Measurements from ENCODE around the gene FBXW7.

Gene FBXW7

GRCh38 chr4:152535903-152536544 is at the start of gene FBXW7:
Gene FBXW7 (minus strand): TSS chr4:152536092. CDS start chr4:152411803, 124,289 bp downstream.
- peak within 1 kb of the TSS; percentile 90 to 98 (median 96) for H3K9ac ChIP-seq
- no peak for TF ChIP-seq Cebpa-rat (IDR thresholded peaks at IDR 0.05)
- H3K27ac ChIP-seq = peak within 1 kb of the TSS; percentile 80 to 97 (median 92)
- H3K4me1 ChIP-seq = peaks cover 25 to 54% (median 49%) of the 10 kb centered on the region in 10 experiments
- H3K4me3 ChIP-seq = peak within 1 kb of the TSS; percentile 89 to 100 (median 98)
- peaks cover 13 to 23% (median 20%) of the 10 kb centered on the region in 11 experiments for H3K9me3 ChIP-seq (replicated peaks in 1 of 11)
- no peaks in the 10 kb centered on the region for H3K27me3 ChIP-seq
- H4K20me1 ChIP-seq = peaks cover 32 to 60% (median 42%) of the 10 kb centered on the region in 11 experiments; a peak in 21 of 22 replicates
- H3K36me3 ChIP-seq = peaks cover 14 to 54% (median 24%) of the 10 kb centered on the region in 11 experiments
- H3K4me2 ChIP-seq = peak within 1 kb of the TSS; percentile 86 to 97 (median 92)

- no peak overlapping the region for H3K4me3 ChIP-seq
- no peak for TF ChIP-seq Cebpa-rat (IDR thresholded peaks at IDR 0.05)
- no peak overlapping the region for H3K9ac ChIP-seq
Measured at GRCh38 chr4:152585023-152585441, 49.1 kb upstream of the FBXW7 start.

GRCh38 chr4:152581536-152582160 is 45.8 kb upstream of the FBXW7 start:
- TF ChIP-seq Cebpa-rat (IDR thresholded peaks at IDR 0.05) = no peak
- Histone ChIP-seq H3K27ac (no peak overlapping the region), H3K9me3 (replicated peaks in 1 of 11) (peaks cover 0 to 4% (median 0%) of the 10 kb centered on the region in 11 experiments; a peak in 1 of 22 replicates), H3K4me3 (no peak overlapping the region), H4K20me1 (no peaks in the 10 kb centered on the region), H3K4me2 (no peak overlapping the region), H3K27me3 (no peaks in the 10 kb centered on the region), H3K4me1 (peaks cover 0 to 5% (median 0%) of the 10 kb centered on the region in 10 experiments; a peak in 4 of 20 replicates), H3K9ac (no peak overlapping the region), H3K36me3 (no peaks in the 10 kb centered on the region)

More at GRCh38 chr4:152585023-152585441, 49.1 kb upstream of the FBXW7 start:
- Histone ChIP-seq H3K4me1 (peaks cover 0 to 9% (median 3%) of the 10 kb centered on the region in 10 experiments; a peak in 7 of 20 replicates), H3K27me3 (no peaks in the 10 kb centered on the region), H4K20me1 (no peaks in the 10 kb centered on the region), H3K27ac (no peak overlapping the region), H3K4me2 (no peak overlapping the region), H3K36me3 (no peaks in the 10 kb centered on the region), H3K9me3 (replicated peaks in 1 of 11) (peaks cover 0 to 4% (median 0%) of the 10 kb centered on the region in 11 experiments; a peak in 4 of 22 replicates)

GRCh38 chr4:152579916-152580315 is 44.0 kb upstream of the FBXW7 start:
- no peaks in the 10 kb centered on the region for H4K20me1 ChIP-seq
- H3K4me3 ChIP-seq = no peak overlapping the region
- H3K27ac ChIP-seq = no peak overlapping the region
- H3K9ac ChIP-seq = no peak overlapping the region
- H3K9me3 ChIP-seq (replicated peaks in 1 of 11) = peaks cover 0 to 4% (median 0%) of the 10 kb centered on the region in 11 experiments; a peak in 1 of 22 replicates
- H3K4me1 ChIP-seq = peaks cover 0 to 5% (median 0%) of the 10 kb centered on the region in 10 experiments; a peak in 4 of 20 replicates
- H3K36me3 ChIP-seq = no peaks in the 10 kb centered on the region
- H3K4me2 ChIP-seq = no peak overlapping the region
- H3K27me3 ChIP-seq = no peaks in the 10 kb centered on the region
- TF ChIP-seq Cebpa-rat (IDR thresholded peaks at IDR 0.05) = no peak

DNA sequence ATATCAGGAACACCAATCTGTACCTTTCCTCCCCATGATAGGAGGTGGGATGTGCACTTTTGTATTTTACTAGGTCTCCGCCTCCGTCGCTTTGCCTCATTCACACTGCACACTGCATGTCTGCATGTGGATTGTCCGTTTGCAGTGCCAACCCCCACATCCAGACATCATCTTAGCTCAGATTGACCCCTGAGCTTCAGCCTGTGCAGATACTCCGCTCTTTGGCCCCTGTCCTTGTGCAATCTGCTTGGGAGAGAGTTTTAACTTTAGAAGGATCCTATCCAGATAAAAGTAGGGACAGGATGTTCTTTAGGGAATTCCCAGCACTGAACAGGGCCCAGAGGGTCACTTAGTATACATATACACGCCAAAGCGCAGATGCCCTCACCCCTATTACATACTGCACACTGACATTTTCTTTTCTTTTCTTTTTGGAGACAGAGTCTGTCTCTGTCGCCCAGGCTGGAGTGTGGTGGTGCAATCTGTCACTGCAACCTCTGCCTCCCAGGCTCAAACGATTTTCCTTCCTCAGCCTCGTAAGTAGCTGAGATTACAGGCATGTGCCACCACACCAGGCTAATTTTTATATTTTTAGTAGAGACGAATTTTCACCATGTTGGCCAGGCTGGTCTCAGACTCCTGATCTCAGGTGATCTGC is 43.3 kb upstream of the FBXW7 start:
- H3K4me2 ChIP-seq = no peak overlapping the region
- no peak overlapping the region for H3K9ac ChIP-seq
- no peak for TF ChIP-seq Cebpa-rat (IDR thresholded peaks at IDR 0.05)
- no peak overlapping the region for H3K27ac ChIP-seq
- H3K9me3 ChIP-seq (replicated peaks in 1 of 11) = peaks cover 0 to 4% (median 0%) of the 10 kb centered on the region in 11 experiments; a peak in 1 of 22 replicates
- peaks cover 0 to 5% (median 0%) of the 10 kb centered on the region in 10 experiments; a peak in 4 of 20 replicates for H3K4me1 ChIP-seq
- no peak overlapping the region for H3K4me3 ChIP-seq
- H3K36me3 ChIP-seq = no peaks in the 10 kb centered on the region
- H3K27me3 ChIP-seq = no peaks in the 10 kb centered on the region
- no peaks in the 10 kb centered on the region for H4K20me1 ChIP-seq

- no peaks in the 10 kb centered on the region for H4K20me1 ChIP-seq
- peaks cover 0 to 4% (median 0%) of the 10 kb centered on the region in 11 experiments; a peak in 1 of 22 replicates for H3K9me3 ChIP-seq (replicated peaks in 1 of 11)
- no peak for TF ChIP-seq Cebpa-rat (IDR thresholded peaks at IDR 0.05)
- H3K36me3 ChIP-seq = no peaks in the 10 kb centered on the region
- peaks cover 0 to 5% (median 0%) of the 10 kb centered on the region in 10 experiments; a peak in 4 of 20 replicates for H3K4me1 ChIP-seq
- H3K9ac ChIP-seq = no peak overlapping the region
- no peak overlapping the region for H3K4me2 ChIP-seq
- no peak overlapping the region for H3K4me3 ChIP-seq
- H3K27ac ChIP-seq = no peak overlapping the region
- H3K27me3 ChIP-seq = no peaks in the 10 kb centered on the region
Measured at GRCh38 chr4:152578670-152579069, 42.8 kb upstream of the FBXW7 start.

DNA sequence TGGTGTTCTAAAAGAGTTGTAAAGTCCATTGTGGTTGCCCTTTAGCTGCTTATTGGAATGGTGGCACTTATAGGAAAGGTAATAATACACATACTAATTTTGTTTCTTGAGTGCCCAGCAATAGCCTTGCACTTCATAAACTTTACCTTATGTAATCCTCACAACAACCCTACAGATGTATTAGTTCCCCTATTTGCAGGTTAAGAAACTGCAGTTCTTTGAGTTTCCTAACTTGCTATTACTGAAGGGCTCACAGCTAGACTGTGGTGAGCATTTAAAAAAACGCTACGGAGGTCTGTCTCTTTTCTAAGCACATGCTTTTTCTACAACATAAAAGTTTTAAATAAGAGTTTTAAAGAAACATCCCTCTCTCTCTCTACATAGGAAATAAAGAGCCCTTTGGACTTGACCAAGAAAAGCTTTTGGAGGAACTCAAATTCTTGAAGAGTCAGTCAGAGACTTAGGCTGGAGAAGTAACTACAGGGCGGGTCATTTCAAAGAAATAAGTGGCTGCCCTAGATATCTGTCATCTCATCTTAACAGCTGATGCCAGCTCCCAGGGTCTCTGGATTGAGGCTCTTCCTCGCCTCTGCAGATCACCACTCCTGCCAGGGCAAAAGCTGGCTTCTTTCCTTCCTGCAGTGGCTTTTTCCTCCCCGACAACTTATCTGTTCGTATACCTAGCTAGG is 42.0 kb upstream of the FBXW7 start:
- Histone ChIP-seq H3K4me2 (no peak overlapping the region), H3K4me1 (peaks cover 0 to 10% (median 3%) of the 10 kb centered on the region in 10 experiments; a peak in 9 of 20 replicates), H3K27me3 (no peaks in the 10 kb centered on the region), H3K27ac (0 out of 22 replicates have a peak overlapping the region, but pooled peaks of 1 of the 11 experiments have one; percentile 2), H3K9me3 (replicated peaks in 1 of 11) (peaks cover 0 to 4% (median 0%) of the 10 kb centered on the region in 11 experiments; a peak in 1 of 22 replicates), H4K20me1 (no peaks in the 10 kb centered on the region), H3K9ac (no peak overlapping the region), H3K36me3 (no peaks in the 10 kb centered on the region), H3K4me3 (no peak overlapping the region)
- no peak for TF ChIP-seq Cebpa-rat (IDR thresholded peaks at IDR 0.05)

GRCh38 chr4:152575533-152575932 is 39.6 kb upstream of the FBXW7 start:
- TF ChIP-seq Cebpa-rat (IDR thresholded peaks at IDR 0.05) = no peak
- no peaks in the 10 kb centered on the region for H3K36me3 ChIP-seq
- H3K9me3 ChIP-seq (replicated peaks in 1 of 11) = no peaks in the 10 kb centered on the region

More at GRCh38 chr4:152575533-152575932, 39.6 kb upstream of the FBXW7 start:
- Histone ChIP-seq H3K4me3 (no peak overlapping the region), H3K27me3 (no peaks in the 10 kb centered on the region), H3K9ac (no peak overlapping the region), H3K4me2 (no peak overlapping the region), H4K20me1 (no peaks in the 10 kb centered on the region), H3K27ac (no peak overlapping the region), H3K4me1 (peaks cover 0 to 15% (median 1%) of the 10 kb centered on the region in 10 experiments; a peak in 8 of 20 replicates)
